GM18867 (cell line): ENCODE measurements around the gene WNT3A.
"Not testable (repeated sequence)": the region's sequence is repeated elsewhere in the genome, so short reads cannot be mapped to it uniquely, and the experiment has no call there.

Experiments
- ATAC-seq: cut with Tn5 transposase; IDR thresholded peaks from one replicate; pipeline ENCODE4 v1.9.1; 2021; ENCODE audit warnings: mild to moderate bottlenecking, moderate library complexity; ENCODE audit not compliant: unreplicated experiment

The WNT3A gene, protein sequence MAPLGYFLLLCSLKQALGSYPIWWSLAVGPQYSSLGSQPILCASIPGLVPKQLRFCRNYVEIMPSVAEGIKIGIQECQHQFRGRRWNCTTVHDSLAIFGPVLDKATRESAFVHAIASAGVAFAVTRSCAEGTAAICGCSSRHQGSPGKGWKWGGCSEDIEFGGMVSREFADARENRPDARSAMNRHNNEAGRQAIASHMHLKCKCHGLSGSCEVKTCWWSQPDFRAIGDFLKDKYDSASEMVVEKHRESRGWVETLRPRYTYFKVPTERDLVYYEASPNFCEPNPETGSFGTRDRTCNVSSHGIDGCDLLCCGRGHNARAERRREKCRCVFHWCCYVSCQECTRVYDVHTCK

DNA sequence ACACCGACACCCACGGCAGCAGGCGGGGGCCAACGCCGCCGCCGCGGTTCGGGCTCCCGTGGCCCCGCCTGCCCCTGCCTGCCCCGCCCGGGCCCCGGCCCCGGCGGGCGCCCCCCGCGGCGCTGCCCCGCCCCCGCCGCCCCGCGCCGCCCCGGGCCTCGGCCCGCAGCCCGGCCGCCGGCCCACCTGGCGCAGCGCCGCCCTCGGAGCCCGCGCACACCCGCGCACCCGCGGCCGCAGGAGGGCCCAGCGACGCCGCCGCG lies at the start of gene WNT3A:
Gene WNT3A, plus strand, starts transcription at position 213 of the 263 bp plus-strand sequence. CDS start 131 bp downstream, outside the sequence.
- ATAC-seq: no peak

DNA sequence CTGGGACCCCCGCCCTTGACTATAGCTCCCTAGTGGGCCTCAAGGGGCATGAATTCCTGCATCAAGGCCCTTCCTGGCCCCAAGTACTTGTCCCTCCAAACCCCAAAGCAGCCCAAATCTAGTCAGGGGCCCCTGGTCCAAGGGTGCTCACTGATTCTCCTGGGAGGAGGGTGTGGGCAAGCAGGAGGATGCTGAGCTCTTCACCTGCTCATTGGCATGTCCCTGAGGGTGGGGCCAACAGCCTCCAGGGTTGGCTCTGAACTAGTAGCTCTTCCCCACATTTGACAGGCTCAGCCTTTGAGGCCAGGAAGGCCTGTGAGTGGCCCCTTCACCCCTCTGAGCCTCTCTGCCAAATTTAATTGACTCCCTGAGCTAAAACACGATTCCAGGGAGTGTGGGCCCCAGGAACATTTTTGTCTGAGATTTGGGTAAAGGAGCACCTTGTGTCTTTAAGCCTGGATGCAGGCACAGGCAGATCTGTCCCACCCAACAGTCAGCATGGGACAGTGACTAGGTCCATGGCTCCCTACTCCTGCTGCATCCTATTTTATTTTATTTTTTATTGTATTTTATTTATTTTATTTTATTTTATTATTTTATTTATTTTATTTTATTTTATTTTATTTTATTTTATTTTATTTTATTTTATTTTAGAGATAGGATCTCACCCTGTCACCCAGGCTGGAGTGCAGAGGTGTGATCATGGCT lies 48.0 kb upstream of the WNT3A start:
- no peak for ATAC-seq

DNA sequence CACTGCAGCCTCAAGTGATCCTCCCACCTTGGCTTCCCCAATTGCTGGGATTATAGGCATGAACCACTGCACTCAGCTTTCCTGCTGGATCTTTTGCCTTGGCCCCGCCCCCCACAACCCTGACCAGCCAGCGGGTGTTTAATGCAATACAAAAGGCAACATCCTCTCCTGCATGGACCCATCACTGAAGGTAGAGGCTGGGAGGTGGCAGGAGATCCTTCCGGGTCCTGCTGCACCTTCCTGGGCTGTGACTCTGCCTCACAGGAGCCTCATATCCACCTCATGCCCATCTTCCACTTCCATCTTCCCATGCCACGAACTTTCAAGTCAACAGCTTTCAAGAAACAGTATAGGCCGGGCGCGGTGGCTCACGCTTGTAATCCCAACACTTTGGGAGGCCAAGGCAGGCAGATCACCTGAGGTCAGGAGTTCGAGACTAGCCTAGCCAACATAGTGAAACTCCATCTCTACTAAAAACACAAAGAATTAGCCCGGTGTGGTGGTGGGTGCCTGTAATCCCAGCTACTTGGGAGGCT lies 47.4 kb upstream of the WNT3A start:
- ATAC-seq: no peak

GRCh38 chr1:227961651-227962466 lies 44.9 kb upstream of the WNT3A start:
- no peak for ATAC-seq

GRCh38 chr1:227966733-227967132 lies 40.1 kb upstream of the WNT3A start:
- not testable (repeated sequence) for ATAC-seq

DNA sequence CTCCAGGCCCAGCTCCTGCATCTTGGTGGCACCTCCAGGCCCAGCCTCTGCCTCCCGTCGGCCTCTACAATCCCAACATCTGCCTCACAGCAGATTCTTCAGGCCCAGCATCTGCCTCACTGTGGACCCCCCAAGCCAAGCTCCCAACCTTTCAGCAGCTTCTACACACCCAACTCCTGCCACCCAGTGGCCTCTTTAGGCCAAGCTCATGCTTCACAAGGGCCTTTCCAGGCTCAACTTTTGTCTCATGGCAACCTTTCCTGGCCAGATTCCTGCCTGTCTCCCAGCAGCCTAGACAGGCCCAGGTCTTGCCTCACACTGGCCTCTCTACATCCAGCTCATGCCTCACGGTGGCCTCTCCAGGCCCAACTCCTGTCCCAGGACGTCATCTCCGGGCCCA lies 39.0 kb upstream of the WNT3A start:
- not testable (repeated sequence) for ATAC-seq

GRCh38 chr1:227970076-227970995 lies 36.5 kb upstream of the WNT3A start:
- ATAC-seq: not testable (repeated sequence)

GRCh38 chr1:227971216-227971615 lies 35.6 kb upstream of the WNT3A start:
- not testable (repeated sequence) for ATAC-seq

DNA sequence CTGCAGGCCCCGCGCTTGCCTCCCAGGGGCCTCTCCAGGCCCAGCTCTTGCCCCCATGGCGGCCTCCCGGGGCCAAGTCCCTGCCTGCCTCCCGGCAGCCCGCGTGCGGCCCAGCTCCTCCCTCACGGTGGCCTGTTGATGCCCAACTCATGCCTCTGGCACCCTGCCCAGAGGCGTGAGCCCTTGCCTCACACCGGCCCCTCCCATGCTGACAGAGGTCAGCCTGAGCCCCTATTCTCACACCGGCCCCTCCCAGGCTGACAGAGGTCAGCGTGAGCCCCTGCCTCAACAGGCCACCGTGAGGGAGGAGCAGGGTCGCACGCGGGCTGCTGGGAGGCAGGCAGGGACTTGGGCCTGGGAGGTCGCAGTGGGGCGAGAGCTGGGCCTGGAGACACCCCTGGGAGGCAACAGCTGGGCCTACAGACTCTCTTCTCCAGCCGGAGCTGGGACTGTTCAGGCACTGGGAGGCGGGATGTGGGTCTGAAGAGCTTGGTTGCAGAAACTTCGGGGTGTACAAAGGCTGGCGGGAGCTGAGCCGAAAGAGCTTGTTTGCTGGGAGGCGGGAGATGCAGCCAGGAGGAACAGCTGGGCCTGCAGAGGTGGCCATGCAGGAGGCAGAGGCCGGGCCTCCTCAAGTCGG lies 35.0 kb upstream of the WNT3A start:
- ATAC-seq: not testable (repeated sequence)

GRCh38 chr1:227972283-227972679 lies 34.5 kb upstream of the WNT3A start:
- not testable (repeated sequence) for ATAC-seq

- ATAC-seq: not testable (repeated sequence)
Measured at GRCh38 chr1:227972843-227973374, 33.9 kb upstream of the WNT3A start.

- ATAC-seq: not testable (repeated sequence)
Measured at GRCh38 chr1:227973724-227974288, 33.0 kb upstream of the WNT3A start.

DNA sequence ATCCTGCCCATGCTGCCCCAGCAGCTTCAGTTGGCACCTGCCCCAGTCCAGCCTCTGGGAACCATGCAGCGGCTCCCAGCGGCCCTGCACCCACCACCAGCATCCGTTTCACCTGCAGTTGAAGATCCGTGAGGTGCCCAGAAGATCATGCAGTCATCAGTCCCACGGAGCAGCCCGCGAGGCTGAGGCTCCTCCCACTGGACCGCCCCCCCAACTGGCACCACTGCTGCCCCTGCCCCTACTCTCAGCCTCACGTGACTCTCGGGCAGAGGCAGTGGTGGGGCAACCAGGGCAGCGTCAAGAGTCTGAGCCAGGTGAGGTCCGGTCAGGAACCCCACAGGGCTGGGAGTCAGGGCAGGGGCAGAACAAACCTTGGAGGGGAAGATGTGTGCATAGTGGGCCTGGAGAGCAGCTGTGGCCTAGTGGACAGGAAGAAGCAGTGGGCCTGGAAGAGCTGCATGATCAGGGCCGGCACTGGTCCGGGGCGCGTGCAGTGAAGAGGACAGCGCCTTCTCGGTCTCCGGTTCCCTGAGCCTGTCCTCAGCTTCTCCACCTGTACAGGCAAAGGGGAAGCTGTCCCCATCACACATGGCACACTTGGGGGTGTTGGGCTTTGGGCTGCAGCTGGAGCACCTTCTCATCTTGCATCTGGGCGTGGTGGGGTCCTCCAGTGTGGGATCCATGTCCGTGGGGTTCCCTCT lies 31.1 kb upstream of the WNT3A start:
- not testable (repeated sequence) for ATAC-seq

DNA sequence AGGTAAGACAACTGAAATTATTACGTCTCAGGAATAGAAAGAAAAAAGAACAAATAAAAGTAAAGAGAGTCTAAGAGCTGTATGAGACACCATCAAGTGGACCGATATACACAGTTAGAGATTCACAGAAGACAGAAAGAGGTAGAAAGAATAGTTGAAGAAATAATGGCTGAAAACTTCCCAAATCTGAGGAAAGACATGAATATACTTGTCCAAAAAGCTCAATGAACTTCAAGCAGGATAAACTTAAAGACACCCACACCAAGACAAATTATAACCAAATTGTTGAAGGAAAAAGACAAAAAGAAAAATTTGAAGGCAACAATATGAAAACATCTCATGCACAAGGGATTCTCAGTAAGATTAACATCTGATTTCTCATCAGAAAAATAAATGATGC lies 19.6 kb upstream of the WNT3A start:
- no peak for ATAC-seq

DNA sequence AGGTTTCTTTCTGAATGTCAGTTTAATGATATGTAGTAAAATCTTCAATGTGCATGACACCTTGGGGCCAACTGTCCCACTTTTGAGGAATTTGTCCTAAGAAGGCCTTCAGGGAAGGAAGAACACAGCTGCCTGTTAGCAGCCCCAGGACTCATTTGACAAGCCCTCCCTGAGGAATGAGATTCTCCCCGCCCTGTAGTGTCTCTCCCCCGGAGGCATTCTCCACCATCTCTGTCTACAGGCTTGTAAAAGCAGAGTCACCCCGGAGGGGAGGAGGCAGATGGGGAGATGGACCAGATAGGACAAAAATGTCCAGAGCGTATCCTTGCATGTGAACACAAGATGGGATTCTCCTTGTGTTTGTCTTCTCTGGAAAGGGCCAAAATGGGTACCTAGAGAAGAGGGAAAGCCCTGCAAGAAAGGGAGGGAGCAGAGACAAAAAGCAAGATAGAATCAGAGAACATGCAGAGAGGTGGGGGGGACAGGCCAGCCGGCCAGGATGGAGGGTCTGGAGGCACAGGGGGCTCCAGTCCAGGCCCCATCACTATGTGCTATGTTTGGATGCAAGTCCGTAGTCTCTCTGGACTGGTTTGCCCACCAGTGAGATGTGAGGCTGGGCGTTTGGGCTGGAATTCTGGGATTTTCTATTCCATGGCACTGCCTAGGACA lies 12.0 kb upstream of the WNT3A start:
- no peak for ATAC-seq

DNA sequence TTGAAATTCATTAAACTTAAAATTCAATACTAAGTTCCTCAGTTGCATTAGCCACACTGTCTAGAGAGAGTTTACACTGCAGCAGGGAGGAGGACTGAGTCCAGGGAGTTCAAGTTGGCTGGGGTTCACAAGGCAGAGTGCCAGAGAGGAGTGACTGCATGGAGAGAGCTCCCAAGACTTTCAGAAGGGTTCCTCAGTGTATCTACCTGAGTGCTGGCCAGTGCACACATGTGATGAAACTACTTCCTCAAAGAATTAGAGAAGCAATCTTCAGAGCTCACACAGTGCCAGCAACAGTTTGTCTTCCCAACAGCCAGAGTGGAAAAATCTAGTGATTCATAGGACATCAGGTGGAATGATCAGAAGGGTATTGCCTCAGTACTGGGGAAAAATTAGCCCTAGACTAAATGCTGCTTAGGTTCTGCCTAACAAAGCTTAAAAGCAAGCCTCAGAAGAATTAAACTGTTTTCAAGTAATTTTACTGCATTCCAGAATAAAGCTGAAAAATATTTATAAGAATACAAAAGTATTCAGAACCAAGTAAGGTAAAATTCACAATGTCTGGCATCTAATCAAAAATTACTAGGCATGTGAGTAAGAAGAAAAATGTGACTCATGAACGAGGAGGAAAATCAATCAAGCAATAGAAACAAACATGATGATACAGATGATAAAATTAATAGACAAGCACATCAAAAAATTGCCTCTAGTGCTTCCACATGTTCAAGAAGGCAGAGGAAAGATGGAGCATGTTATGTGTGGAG lies 10.4 kb upstream of the WNT3A start:
- ATAC-seq: no peak

GRCh38 chr1:227998374-227999055 lies 8.3 kb upstream of the WNT3A start:
- ATAC-seq: no peak
